Liver (tissue), 9 donors: Measurements from ENCODE around the gene BCAP31. TPM values are rescaled to one million over a fixed set of nuclear protein-coding genes. Genes with fewer than 3 reads are reported as not detected.
"Not testable (repeated sequence)": the region's sequence is repeated elsewhere in the genome, so short reads cannot be mapped to it uniquely, and the experiment has no call there.

Source experiments
- DNase-seq: peaks from one replicate; pipeline ENCODE4 v3.0.0-alpha.2; 2017; ENCODE audit warnings: low spot score
- H3K27ac ChIP-seq, 2 donors: one replicate each; pipeline ENCODE4 v1.7.0; 2013; ENCODE audit warnings: inconsistent platforms in 2 of 2, low read length in 2 of 2, control low read depth in 1 of 2, low read depth in 1 of 2, mild to moderate bottlenecking in 1 of 2
- H3K27me3 ChIP-seq, 4 donors: one replicate each; pipeline versions ENCODE4 v1.6.1 to v1.7.0; 2013; ENCODE audit warnings: low read length in 3 of 4, inconsistent platforms in 1 of 4, mild to moderate bottlenecking in 1 of 4, moderate library complexity in 1 of 4; ENCODE audit not compliant: control insufficient read depth in 4 of 4, insufficient read depth in 4 of 4
- H3K36me3 ChIP-seq, 4 donors: one replicate each; pipeline versions ENCODE4 v1.6.1 to v1.7.0; 2013; ENCODE audit warnings: low read length in 3 of 4, mild to moderate bottlenecking in 3 of 4, low read depth in 1 of 4, moderate library complexity in 1 of 4; ENCODE audit not compliant: control insufficient read depth in 4 of 4, insufficient read depth in 3 of 4
- H3K4me1 ChIP-seq, 4 donors: one replicate each; pipeline versions ENCODE4 v1.6.1 to v1.7.0; 2013; ENCODE audit warnings: low read length in 3 of 4, mild to moderate bottlenecking in 3 of 4, moderate library complexity in 1 of 4; ENCODE audit not compliant: control insufficient read depth in 4 of 4, insufficient read depth in 4 of 4
- H3K4me3 ChIP-seq, 3 donors: one replicate each; pipeline versions ENCODE4 v1.6.1 to v1.7.0; 2013; ENCODE audit warnings: low read length in 3 of 3, control low read depth in 1 of 3, low read depth in 1 of 3, mild to moderate bottlenecking in 1 of 3
- H3K9ac ChIP-seq, 2 donors: one replicate each; pipeline ENCODE4 v1.7.0; 2013; ENCODE audit warnings: low read length in 2 of 2, mild to moderate bottlenecking in 2 of 2, moderate library complexity in 2 of 2, control low read depth in 1 of 2, low read depth in 1 of 2
- H3K9me3 ChIP-seq, 4 donors: one replicate each; pipeline versions ENCODE4 v1.6.1 to v1.7.0; 2013; ENCODE audit warnings: low read length in 3 of 4; ENCODE audit not compliant: control insufficient read depth in 4 of 4
- EGR1 ChIP-seq, 2 donors: IDR thresholded peaks; 2 replicates each; pipeline ENCODE4 v1.6.1; 2016 to 2018; ENCODE audit warnings: antibody characterized with exemption in 2 of 2, low read depth in 2 of 2
- FOXA1 ChIP-seq: IDR thresholded peaks from 2 replicates; pipeline ENCODE4 v1.6.1; 2016; ENCODE audit warnings: antibody characterized with exemption
- FOXA2 ChIP-seq: IDR thresholded peaks from 2 replicates; pipeline ENCODE4 v1.6.1; 2016; ENCODE audit warnings: antibody characterized with exemption
- GABPA ChIP-seq, 2 donors: IDR thresholded peaks in 1 of 2; conservative IDR thresholded peaks in 1 of 2; 2 replicates each; pipeline ENCODE4 v1.6.1; 2016; ENCODE audit warnings: antibody characterized with exemption in 2 of 2, mild to moderate bottlenecking in 1 of 2, moderate library complexity in 1 of 2
- HNF4A ChIP-seq, 2 donors: conservative IDR thresholded peaks; 2 replicates each; pipeline ENCODE4 v1.6.1; 2016; ENCODE audit warnings: antibody characterized with exemption in 2 of 2, mild to moderate bottlenecking in 2 of 2
- HNF4G ChIP-seq: IDR thresholded peaks from 2 replicates; pipeline ENCODE4 v1.6.1; 2016; ENCODE audit warnings: antibody characterized with exemption
- JUND ChIP-seq, 2 donors: IDR thresholded peaks; 2 replicates each; pipeline ENCODE4 v1.6.1; 2016; ENCODE audit warnings: antibody characterized with exemption in 2 of 2
- MAX ChIP-seq: IDR thresholded peaks from 2 replicates; pipeline ENCODE4 v1.6.1; 2016; ENCODE audit warnings: antibody characterized with exemption
- NR2F2 ChIP-seq: IDR thresholded peaks from 2 replicates; pipeline ENCODE4 v1.6.1; 2016; ENCODE audit warnings: antibody characterized with exemption
- RAD21 ChIP-seq, 2 donors: IDR thresholded peaks; 2 replicates each; pipeline ENCODE4 v1.6.1; 2016; ENCODE audit warnings: antibody characterized with exemption in 2 of 2, mild to moderate bottlenecking in 2 of 2
- REST ChIP-seq: IDR thresholded peaks from 2 replicates; pipeline ENCODE4 v1.6.1; 2016; ENCODE audit warnings: antibody characterized with exemption, mild to moderate bottlenecking
- RXRA ChIP-seq, 2 donors: IDR thresholded peaks; 2 replicates each; pipeline ENCODE4 v1.6.1; 2017 to 2018; ENCODE audit warnings: antibody characterized with exemption in 2 of 2, mild to moderate bottlenecking in 1 of 2
- SP1 ChIP-seq: IDR thresholded peaks from 2 replicates; pipeline ENCODE4 v1.6.1; 2018; ENCODE audit warnings: antibody characterized with exemption, mild to moderate bottlenecking
- TAF1 ChIP-seq: conservative IDR thresholded peaks from 2 replicates; pipeline ENCODE4 v1.6.1; 2016; ENCODE audit warnings: antibody characterized with exemption, mild to moderate bottlenecking
- YY1 ChIP-seq: IDR thresholded peaks from 2 replicates; pipeline ENCODE4 v1.6.1; 2016; ENCODE audit warnings: antibody characterized with exemption, mild to moderate bottlenecking
- ZBTB33 ChIP-seq: IDR thresholded peaks from 2 replicates; pipeline ENCODE4 v1.6.1; 2016; ENCODE audit warnings: antibody characterized with exemption
- WGBS: extraction: QIAGEN DNeasy Blood & Tissue Kit; methylation state at CpG from one replicate; pipeline ENCODE4 v1.1.7; 2013; 5-methylcytosine and 5-hydroxymethylcytosine counted together
- polyA plus RNA-seq, 2 donors: library from polyadenylated mRNA; stranded (reverse) in 1 of 2; unstranded in 1 of 2; fragments of 200-250 nt in 1 of 2; fragments of >200 nt in 1 of 2; fragmentation: Nextera tagmentation in 1 of 2; extraction: Ambion mirVana in 1 of 2; gene quantifications; one replicate each; pipeline versions ENCODE4 v1.2.1 to v1.2.3, GENCODE V29; 2013 to 2015
- total RNA-seq, 2 donors: library from RNA; depleted of rRNA; stranded (reverse); fragments of >200 nt; gene quantifications; one replicate each; pipeline ENCODE4 v1.2.3, GENCODE V29; 2014
- TF ChIP-seq, protein P1 (sequence below): IDR thresholded peaks from 2 replicates; pipeline ENCODE4 v1.6.1; 2016; ENCODE audit warnings: antibody characterized with exemption
- TF ChIP-seq, protein P2 (sequence below): fragments of 150-350 bp; IDR thresholded peaks from 2 replicates; pipeline ENCODE4 v1.5.1; 2017; ENCODE audit warnings: improper control_type of control experiment, low read depth, low read length; ENCODE audit not compliant: missing input control
- donor health status: healthy.
- donor health status: healthy.
- donor health status: healthy.
- donor health status: healthy.
- donor health status: healthy.

The BCAP31 gene
- total and polyA plus RNA-seq, 4 donors: 64.6 to 158 (median 119) TPM

DNA sequence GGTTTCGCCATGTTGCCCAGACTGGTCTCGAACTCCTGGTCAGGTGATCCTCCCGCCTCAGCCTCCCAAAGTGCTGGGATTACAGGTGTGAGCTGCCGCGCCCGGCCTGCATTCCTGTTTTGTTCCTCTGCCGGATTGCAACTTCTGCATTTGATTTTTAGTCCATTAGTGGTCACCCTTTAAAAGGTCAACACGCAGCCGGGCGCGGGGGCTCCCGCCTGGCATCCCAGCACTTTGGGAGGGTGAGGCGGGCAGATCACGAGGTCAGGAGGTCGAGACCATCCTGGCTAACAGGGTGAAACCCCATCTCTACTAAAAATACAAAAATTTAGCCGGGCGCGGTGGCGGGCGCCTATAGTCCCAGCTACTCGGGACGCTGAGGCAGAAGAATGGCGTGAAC is 5.9 kb upstream of the BCAP31 start:
- peaks cover 24 to 32% (median 29%) of the 10 kb centered on the region in 4 donors for H3K4me1 ChIP-seq
- not testable (repeated sequence) for H3K27ac ChIP-seq, H3K9ac ChIP-seq, H3K9me3 ChIP-seq, H3K27me3 ChIP-seq, H3K36me3 ChIP-seq, H3K4me3 ChIP-seq, DNase-seq
- WGBS: 90% methylated on average over 23 of the region's 23 CpGs

- H3K36me3 ChIP-seq: peaks cover 0 to 2% (median 0%) of the 10 kb centered on the region in 4 donors
- H3K27ac ChIP-seq: no peak overlapping the region
- H3K4me3 ChIP-seq: no peak overlapping the region
- peaks cover 24 to 35% (median 30%) of the 10 kb centered on the region in 4 donors for H3K4me1 ChIP-seq
- WGBS: 97% methylated on average over 23 of the region's 23 CpGs
- H3K9me3 ChIP-seq: no peaks in the 10 kb centered on the region
- no peaks in the 10 kb centered on the region for H3K27me3 ChIP-seq
- DNase-seq: no peak
- H3K9ac ChIP-seq: no peak overlapping the region
- no peak for TF ChIP-seq EGR1 (IDR thresholded peaks at IDR 0.05; ENCODE audit: low read depth in 2 of 2)
- TF ChIP-seq, protein P1, sequence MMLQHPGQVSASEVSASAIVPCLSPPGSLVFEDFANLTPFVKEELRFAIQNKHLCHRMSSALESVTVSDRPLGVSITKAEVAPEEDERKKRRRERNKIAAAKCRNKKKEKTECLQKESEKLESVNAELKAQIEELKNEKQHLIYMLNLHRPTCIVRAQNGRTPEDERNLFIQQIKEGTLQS: no peak
- TF ChIP-seq JUND (IDR thresholded peaks at IDR 0.05): no peak
- no peak for TF ChIP-seq RXRA (IDR thresholded peaks at IDR 0.05)
- TF ChIP-seq MAX: no peak
- TF ChIP-seq GABPA (IDR thresholded peaks at IDR 0.05 in 1 of 2, conservative IDR thresholded peaks at IDR 0.05 in 1 of 2): no peak
- TF ChIP-seq HNF4A (conservative IDR thresholded peaks at IDR 0.05): no peak
- TF ChIP-seq NR2F2: no peak
- TF ChIP-seq RAD21 (IDR thresholded peaks at IDR 0.05): no peak
- TF ChIP-seq ZBTB33: no peak
- TF ChIP-seq HNF4G: no peak
- TF ChIP-seq TAF1: no peak
- TF ChIP-seq, protein P2, sequence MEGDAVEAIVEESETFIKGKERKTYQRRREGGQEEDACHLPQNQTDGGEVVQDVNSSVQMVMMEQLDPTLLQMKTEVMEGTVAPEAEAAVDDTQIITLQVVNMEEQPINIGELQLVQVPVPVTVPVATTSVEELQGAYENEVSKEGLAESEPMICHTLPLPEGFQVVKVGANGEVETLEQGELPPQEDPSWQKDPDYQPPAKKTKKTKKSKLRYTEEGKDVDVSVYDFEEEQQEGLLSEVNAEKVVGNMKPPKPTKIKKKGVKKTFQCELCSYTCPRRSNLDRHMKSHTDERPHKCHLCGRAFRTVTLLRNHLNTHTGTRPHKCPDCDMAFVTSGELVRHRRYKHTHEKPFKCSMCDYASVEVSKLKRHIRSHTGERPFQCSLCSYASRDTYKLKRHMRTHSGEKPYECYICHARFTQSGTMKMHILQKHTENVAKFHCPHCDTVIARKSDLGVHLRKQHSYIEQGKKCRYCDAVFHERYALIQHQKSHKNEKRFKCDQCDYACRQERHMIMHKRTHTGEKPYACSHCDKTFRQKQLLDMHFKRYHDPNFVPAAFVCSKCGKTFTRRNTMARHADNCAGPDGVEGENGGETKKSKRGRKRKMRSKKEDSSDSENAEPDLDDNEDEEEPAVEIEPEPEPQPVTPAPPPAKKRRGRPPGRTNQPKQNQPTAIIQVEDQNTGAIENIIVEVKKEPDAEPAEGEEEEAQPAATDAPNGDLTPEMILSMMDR: no peak
- TF ChIP-seq FOXA1: no peak
- no peak for TF ChIP-seq YY1
- no peak for TF ChIP-seq SP1
- no peak for TF ChIP-seq FOXA2
- no peak for TF ChIP-seq REST
Observed at GRCh38 chrX:153728951-153729631, 4.9 kb upstream of the BCAP31 start.
